HG02943 (cell line): ENCODE measurements around the gene WASF2.

Experiments
- ATAC-seq: cut with Tn5 transposase; IDR thresholded peaks from one replicate; pipeline ENCODE4 v1.9.1; 2021; ENCODE audit warnings: mild to moderate bottlenecking, low read depth, moderate library complexity; ENCODE audit not compliant: unreplicated experiment

Gene WASF2

DNA sequence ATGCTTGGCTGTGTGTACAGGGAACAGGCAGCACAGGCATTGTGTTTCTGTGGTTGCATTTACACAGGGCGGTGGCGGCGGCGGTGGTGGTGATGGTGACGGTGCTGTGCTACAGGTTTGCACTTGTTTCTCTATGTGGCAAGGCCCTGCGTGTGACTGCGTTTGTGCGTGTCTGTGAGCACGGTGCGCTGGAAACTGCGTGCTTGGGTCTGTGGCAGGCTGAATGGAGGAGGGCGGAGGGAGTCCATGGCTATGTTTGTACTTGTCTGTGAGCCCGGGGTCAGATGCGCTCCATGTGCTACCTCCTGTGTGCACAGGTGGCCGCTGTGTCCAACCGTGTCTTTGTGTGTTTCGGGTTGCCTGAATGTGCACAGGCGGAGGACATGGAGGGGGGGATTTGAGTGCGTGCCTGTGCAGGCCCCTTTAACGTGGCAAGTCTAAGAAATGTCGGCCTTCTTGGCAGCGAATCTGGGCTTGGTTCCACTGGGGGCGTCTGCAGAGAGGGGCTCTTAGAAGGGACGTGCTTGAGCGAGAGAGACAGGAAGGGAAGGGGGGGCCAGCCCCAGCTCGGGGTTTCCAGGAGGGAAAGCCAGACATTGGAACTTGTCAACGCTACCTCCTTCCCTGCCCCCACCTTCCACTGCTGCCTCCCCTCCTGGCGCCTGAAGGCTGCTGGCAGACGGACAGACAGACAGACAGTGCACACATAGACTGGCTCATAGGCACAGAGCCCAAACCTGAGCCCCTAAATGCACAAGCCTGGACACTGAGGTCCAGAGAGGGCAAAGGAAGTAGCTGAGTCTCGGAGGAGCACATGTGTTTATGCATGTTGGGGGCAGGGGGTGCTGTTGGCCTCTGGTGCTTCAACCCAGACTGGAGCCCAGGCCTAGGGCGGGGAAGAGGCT lies 32.7 kb upstream of the WASF2 start:
- no peak for ATAC-seq

DNA sequence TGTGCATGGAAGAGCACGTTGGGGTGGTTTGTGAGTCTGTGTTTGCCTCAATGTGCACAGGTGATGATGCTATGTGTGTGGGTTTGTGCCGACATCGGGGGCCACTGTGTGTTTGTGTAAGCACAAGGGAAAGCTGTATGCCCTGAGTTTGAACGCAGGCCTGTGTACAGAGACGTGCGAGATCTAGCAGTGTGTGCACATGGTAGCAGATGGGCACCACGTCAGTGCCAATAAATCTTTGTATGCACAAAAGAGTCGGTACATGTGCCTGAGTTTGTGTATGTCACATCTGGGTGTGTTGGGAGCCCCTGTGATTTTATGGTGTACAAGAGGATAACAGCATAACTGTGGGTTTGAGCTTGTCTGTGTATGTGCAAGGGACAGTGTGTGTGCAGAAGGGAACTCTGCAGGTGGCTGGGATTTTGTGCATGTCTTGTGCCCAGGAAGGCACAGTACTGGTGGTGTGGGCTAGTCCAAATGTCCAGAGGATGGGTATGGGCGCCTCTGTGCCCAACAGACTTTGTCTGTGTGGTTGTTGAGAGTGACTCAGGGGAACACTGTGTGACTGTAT lies 32.0 kb upstream of the WASF2 start:
- no peak for ATAC-seq

DNA sequence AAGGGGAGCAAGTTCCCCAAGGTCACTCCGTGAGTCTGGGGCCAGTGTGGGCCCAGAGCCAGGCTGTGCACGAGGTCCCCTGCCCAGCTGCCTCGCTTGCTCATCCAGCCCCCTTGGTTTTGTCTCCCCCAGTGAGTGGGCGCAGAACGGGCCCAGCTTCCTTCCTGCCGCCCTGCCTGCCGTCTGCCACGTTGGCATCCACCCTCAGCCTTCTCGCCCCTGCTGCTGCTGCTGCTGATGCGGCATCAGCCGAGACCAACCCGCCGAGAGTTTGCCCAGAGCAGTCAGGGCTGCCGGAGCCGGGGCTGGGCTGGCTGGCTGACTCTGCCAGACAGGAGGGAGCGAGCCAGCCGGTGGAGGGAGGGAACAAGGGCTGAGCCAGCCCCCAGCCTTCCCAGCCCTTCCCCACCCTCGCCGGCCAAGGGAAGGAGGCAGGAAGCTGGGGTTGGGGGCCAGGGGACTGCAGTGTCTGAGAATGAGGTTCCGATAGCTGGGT lies 31.4 kb upstream of the WASF2 start:
- no peak for ATAC-seq

DNA sequence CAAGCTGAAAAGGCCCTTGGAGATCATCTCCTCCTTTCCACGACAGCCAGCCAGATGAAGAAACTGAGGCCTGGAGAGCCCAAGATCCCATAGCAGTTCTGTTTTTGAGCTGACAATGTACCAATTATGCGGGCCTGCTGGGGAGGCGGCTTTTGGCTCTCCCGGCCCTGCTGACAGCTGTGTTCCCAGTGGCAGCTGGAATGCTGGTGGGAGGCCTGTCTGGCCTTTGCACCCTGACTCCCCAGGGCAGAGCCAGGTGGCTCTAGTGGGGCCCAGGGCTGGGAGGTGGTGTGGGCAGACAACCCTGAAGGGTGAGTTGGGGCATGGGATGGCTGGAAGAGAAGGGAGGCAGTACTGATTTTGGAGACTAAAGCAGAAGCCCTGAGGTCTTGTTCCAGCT lies 30.7 kb upstream of the WASF2 start:
- no peak for ATAC-seq

DNA sequence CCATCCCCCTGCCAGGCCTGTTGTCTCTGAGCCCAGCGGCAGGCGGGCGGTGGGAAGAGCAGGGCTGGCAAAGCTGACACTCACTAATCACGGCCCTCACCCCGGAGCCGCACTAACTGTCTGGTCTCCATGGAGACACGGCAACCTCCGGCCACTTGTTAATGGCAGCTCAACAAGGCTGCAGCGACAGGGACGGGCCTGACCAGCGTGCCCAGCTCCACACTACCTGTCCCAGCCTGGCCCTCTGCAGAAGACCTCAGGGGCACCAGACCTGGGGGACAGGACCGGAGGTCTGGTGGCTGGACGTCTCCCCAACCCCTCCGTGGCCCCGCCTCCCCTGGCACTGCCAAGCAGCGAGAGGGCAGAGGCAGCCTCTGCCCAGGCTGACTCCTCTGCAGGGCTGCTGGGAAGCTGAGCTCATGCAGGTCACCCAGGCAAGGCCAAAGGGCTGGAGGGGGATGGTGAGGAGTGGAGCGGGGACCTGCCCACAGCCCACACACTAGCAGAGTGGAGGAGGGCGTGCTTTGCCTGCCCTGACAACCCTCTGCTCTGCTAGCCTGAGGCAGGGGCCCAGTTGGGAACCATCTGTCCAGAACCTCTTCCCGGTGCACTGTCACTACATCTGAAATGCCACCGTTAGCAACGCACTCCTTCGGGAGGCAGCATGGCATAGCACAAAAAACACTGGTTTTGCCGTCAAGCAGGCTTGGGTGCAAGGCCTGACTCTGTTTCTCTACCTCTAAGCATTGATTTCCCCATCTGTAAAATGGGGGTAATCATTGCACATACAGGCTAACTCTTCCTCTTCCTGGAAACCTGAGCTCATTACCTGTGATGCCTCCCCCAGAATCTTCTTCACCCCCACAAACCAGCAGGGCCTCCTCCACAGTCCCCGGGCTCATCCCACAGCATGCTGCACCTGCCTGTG lies 29.6 kb upstream of the WASF2 start:
- ATAC-seq: no peak

DNA sequence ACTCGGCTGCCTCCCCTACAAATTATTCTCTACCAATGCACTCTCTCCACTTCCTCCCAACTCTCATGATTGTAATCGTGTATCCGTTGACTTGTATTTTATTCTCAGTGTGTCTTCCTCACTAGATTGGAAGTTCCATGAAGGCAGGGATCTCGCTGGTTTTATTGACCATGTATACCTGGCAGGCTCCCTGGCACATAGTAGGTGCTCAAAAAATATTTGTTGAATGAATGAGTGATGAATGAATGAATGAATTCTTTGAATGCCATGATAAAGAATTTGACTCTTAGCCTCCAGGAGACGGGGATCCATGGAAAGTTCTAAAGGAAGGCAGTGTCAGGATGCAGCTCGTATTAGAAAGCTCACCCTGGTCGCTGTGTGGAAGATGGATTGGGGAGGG lies 28.8 kb upstream of the WASF2 start:
- no peak for ATAC-seq

DNA sequence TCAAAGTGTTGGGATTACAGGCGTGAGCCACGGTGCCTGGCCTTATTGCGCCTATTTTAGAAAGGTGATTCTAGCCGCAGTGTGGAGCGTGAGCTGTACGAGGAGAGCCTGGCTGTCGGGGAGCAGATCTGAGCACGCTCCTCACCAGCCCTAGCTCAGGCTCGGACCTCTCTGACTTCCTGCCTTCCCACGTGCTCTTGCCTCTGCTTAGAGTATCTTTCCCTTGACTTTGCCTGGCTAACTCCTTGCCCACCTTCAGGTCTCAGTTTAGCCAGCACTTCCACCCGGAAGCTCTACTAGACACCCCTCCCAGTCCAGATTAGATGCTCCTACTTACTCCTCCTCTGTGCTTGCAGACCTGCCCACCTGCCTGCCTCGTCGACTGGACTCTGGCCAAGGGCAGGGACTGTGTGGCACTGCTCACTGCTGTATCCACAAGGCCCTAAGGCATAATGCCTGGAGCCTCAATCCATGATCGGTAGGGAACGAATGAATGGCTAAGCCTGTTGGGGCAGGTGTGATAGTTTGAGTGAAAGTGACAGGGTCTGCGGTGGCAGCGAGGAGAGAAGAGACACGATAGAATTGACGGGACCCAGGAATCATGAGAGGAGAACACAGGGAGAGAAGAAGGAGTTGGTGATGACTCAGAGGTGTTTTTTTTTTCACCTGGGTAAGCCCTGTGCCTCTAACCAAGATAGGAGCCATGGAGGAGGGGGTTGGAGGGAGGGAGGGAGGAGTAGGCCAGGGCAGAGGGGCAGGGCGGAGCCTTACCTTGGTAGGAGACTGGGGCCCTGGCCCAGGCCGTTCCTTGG lies 28.1 kb upstream of the WASF2 start:
- no peak for ATAC-seq

DNA sequence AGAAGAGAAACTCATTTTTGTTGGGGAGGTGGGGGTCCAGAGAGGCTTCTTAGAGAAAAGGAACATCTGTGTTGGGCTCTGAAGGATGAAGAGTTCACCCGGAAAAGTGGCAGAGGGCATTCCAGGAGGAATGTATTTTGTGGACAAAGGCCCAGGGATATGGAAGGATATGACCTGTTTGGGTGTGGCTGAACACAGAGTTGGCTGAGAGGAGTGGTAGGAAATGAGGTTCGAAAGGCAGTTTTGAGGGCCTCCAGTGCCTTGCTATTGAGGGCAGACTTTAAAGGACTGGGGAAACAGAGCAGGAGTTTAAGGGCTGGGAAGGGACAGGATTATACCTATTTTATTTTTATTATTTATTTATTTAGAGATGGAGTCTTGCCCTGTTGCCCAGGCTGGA lies 27.3 kb upstream of the WASF2 start:
- no peak for ATAC-seq

DNA sequence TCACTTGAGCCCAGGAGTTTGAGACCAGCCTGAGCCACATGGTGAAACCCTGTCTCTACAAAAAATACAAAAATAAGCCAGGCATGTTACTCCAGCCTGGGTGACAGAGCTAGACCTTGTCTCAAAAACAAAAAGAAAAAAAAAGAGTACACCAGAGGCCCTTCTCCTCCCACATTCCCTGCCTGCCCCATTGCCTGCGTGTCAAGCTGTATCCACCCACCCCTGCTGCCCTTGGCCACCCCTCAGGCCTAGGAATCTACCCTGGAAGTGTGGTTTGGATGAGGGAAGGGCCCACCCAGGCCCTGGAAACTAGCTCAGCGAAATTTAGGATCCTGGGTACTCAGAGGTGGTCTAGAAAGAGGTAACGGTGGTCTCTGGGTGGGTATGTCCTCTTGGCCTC lies 25.7 kb upstream of the WASF2 start:
- no peak for ATAC-seq

DNA sequence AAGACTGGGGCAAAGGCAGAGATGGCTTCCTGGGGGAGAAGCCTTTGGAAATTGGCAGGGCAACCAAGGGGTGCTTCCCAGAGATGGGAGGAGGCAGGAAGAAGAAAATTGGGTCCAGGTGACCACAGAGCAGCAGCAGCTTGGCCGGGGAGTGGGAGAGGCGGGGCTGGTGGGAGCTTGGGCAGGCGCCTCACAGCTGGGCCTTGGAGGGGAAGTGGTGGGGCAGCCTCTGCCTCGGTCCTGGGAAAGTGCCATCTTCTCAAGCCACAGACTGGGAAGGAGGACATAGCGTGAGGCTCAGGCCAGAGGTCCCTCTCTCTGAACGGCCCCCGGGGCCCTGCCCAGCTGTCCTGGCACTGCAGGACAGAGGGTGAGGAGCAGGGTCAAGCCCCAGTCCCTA lies 24.0 kb upstream of the WASF2 start:
- no peak for ATAC-seq

DNA sequence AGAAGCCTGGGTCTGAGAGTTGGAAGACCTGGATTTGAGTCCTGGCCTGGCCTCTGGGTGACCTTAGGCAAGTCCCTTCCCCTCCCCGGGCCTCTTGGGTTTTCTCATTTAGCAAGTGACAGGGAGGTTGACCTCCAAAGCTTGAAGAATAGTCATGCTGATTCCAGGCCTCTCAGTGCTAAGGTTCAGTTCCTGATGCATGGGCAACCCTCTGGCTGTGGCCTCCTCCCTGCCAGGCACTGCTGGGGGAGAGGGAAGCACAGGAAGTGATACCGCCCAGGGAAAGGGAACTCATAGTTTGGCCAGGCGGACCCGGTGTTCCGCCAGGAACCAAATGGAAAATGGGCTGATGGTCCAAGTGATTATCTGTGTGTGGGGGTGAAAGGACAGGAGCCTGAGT lies 23.6 kb upstream of the WASF2 start:
- no peak for ATAC-seq

DNA sequence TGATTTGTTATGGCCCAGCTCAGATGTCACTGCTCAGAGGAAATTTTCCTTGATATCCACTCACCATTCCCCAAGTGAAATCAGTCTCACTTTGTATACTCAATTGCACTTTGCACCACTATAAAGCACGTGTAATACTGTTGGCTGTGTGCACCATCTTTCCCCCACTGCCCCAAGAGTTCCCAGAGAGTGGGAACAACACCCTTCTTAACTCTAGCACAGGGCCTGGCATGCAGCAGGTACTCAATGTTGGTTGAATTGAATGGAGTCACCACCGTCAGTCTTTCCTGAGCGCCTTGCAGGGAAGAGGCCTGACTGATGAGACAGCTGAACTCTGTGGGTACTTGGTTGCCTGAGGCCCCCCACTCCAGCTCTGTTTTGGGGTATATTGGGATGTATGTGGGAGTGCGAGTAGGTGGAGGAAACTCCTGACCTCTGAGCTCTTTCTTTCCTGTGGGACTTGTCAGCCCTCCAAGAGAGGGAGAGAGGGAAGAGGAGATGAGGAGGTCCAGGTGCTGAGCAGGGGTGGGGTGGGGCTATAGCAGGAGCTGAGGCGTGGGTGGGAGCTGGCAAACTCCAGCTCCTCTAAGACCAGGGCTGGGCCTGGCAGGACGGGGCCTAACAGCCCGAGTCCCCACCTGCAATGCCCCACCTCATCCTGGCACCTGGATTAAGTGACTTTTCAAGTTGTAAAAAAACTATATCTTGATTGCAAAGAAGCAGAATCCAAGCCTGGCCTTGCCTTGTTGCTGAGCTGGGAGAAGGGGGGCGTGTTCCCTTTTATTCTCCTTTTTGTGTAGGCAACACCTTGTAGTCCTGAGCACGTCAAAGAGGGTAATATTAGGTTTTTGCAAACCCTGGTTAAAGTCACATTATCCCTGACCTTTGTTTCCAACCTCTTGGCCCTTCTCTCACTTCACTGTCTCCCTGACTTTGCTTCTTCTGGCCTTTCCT lies 19.4 kb upstream of the WASF2 start:
- no peak for ATAC-seq

DNA sequence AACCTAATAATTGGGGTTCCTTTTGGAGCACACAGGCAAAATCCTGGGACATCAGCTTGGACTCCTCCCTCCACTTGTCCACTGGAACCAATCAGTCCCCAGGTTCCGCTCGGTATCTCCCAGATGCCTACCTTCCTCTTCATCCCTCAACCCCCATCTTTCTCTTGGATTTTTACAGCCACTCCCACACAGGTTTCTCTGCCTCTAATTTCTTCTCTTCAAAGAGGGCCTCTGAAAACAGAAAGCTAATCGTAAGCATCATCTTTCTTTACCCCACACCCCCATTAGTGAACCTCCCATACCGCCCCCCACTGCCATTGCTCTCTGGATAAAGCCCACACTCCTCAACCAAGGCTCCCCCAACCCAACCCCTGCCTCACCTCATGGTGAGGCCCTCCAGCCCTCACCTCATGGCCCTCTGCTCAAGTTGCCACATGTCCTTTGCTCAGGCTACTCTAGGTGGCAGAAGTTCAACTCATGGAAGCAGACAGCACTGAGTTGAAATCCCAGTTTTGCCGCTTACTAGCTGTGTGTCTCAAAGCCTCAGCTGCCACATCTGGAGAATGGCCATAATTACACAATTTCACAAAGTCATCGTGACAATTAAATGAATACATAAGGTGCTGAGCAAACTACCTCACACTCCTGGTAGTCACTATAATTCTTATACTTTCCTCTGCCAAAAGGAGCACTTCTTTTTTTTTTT lies 18.1 kb upstream of the WASF2 start:
- no peak for ATAC-seq

DNA sequence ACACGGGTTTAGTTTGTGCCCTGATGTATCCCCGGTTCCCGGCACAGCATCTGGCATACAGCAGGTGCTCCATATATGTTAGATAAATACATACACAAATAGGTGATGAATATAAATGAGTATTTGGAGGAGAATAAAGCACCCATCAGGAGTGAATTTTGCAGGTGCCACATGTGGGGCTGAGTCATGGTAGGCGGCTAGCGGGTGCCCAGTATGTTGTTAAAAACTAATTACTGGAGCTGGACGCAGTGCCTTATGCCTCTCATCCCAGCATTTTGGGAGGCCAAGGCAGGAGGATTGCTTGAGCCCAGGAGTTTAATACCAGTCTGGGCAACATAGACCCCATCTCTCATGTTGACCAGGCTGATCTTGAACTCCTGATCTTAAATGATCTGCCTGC lies 16.7 kb upstream of the WASF2 start:
- no peak for ATAC-seq

DNA sequence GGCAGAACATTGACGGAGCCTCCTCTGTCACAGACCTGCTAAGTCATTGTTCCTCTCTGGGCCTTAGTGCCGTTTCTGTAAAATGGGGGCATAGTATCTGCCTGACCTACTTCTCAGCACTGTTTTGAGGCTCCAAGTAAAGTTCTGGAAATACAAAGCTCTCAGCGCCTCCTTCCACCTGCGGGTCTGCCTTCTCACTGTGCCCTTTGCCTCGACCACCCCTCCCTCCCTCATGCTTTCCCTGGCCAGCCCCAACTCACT lies 15.4 kb upstream of the WASF2 start:
- ATAC-seq: no peak

DNA sequence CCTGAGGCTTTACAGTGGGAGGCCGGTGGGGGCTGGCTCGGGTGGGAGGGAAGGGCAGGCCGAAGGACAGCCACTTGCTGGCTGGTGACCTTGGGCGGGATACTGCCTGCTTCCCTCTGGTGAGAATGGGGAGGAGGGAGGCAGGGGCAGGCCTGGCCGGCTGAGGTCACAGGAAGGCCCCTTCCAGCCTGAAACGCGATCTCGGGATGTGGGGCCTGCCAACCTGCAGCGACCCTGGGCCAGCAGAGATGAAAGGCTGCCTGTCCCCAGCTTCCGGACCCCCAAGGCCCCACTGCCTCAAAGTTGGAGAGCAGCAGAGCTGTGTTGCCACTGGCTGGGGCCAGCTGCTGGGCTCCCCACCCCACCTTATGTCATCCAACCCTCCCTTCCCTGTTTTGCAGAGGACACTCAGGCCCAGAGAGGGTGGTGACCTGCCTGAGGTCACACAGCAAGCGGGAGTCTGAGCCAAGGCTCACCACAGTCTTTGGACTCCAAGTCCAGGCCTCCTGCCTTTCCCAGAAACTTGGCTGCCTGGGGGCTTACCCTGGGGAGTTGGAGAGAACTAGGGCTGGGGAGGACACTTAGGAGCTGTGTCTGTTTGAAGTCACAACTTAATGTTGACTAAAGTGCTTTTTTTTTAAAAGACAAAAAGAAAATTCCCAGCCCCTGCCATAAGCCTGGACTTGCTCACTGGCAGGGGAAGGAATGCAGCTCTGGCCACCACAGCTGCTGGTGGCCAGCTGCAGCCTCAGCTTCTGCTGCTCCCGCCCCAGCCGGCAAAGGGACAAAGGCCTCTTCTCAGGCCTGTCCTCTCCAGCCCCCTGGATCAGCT lies 14.8 kb upstream of the WASF2 start:
- no peak for ATAC-seq

DNA sequence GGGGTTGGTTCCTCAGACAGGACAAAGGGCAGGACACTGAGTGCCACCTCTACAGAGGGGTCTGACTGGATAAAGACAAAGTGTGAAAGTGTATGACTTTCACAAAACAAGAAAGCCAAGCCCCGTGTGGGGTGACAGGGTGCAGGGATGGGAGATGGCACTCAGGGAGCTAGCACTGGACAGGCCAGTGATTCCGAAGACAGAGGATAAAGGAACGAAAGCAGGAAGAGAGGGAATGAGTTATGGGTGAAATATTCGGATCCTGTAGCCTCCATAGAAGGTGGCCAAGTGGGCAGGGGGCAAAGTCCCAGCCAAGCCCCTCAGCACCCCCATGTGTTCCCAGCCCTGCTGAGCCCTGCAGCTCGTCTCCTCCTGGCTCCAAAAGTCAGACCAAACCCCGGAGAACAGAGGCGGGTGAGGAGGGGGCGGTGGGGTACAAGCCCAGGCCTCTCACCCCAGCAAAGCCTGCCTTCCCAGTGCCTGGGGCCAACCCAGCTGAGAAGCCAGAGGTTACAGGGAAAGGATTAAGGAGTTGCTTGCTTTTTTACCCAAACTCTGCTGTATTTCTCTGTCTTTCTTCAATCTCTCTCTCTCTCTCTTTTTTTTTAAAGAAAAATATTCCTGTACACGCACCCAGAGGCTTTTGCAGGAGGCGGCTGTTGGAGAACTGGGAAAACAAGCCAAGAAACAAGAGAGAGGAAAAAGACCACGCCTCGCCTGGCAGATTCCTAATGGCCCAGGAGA lies 14.0 kb upstream of the WASF2 start:
- ATAC-seq: no peak
